ENCODE results near the gene GMDS.

GMDS gene

GRCh38 chr6:2042956-2043648 lies 202.3 kb downstream of the GMDS start:
- Histone ChIP-seq H3K9me3 (ENCODE audit: control insufficient read depth in 2 of 2, low read length in 2 of 2) (no peaks in the 10 kb centered on the region), H3K27ac (ENCODE audit: low read length) (no peak overlapping the region), H3K4me1 (ENCODE audit: control insufficient read depth, insufficient read depth, low read length) (no peaks in the 10 kb centered on the region), H3K36me3 (ENCODE audit: control insufficient read depth in 2 of 2, insufficient read depth in 2 of 2, low read length in 2 of 2) (no peaks in the 10 kb centered on the region), H3K9ac (ENCODE audit: low read length in 2 of 2) (no peak overlapping the region), H3K4me3 (ENCODE audit: low read length in 2 of 2) (no peak overlapping the region), H3K27me3 (ENCODE audit: control insufficient read depth in 1 of 2, insufficient read depth in 2 of 2, low read length in 2 of 2) (no peaks in the 10 kb centered on the region)

DNA sequence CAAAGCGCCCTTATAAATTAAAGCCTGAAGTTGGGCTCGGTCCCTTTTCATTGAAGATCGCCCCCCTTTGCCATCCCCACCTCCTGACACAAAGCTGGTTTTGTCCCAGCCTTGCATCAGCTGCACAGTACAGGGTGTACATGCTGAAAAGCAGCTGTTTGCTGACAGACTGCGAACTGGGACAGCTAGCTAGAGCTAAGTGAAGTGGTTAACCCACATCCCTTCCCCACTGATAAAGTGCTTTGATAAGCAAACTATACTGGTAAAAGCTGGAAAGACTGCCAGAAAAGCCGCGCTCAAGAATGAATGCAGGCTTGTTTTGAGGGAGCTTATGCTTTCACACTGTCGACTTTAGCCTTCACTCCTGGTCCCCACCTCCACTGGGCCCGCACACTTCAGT lies 207.3 kb downstream of the GMDS start:
- Histone ChIP-seq H3K9ac (ENCODE audit: low read length in 2 of 2) (no peak overlapping the region), H3K27me3 (ENCODE audit: control insufficient read depth in 1 of 2, insufficient read depth in 2 of 2, low read length in 2 of 2) (no peaks in the 10 kb centered on the region), H3K4me3 (ENCODE audit: low read length in 2 of 2) (no peak overlapping the region), H3K9me3 (ENCODE audit: control insufficient read depth in 2 of 2, low read length in 2 of 2) (no peaks in the 10 kb centered on the region), H3K27ac (ENCODE audit: low read length) (no peak overlapping the region), H3K4me1 (ENCODE audit: control insufficient read depth, insufficient read depth, low read length) (no peaks in the 10 kb centered on the region), H3K36me3 (ENCODE audit: control insufficient read depth in 2 of 2, insufficient read depth in 2 of 2, low read length in 2 of 2) (no peaks in the 10 kb centered on the region)

DNA sequence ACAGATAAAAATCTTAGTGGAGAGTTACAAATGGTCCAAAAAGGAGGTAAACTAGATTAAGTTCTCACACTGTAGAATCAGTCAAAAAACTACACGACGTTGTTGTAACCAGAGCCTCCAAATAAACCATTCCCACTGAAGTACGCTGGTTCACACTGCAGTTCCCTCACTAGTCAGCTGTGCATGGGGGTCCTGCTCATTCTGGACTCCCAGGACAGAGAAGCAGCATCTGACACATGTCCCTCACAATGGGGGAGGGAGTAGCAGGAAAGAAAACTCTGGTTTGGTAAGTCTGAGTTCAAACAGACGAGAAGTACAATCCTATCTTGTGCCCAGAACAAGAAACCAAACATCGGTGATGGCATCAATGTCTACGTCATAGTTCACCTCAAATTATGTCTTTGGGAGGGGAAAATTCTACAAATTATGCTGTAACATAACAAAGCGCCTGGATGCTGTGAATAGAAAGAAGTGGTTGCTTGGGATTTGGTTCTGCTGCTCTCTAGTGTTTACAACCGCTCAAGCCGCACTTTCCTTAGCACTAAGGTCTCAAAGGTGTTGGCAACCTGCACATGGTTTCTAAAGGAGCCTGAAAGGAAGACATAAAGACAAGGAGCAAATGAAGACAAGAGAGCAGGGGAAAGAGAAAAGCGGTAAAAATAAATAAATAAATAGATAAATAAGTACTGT lies 208.0 kb downstream of the GMDS start:
- H3K27ac ChIP-seq (ENCODE audit: low read length), result no peak overlapping the region
- no peak overlapping the region for H3K9ac ChIP-seq (ENCODE audit: low read length in 2 of 2)
- no peaks in the 10 kb centered on the region for H3K36me3 ChIP-seq (ENCODE audit: control insufficient read depth in 2 of 2, insufficient read depth in 2 of 2, low read length in 2 of 2)
- H3K4me3 ChIP-seq (ENCODE audit: low read length in 2 of 2), result no peak overlapping the region
- no peaks in the 10 kb centered on the region for H3K9me3 ChIP-seq (ENCODE audit: control insufficient read depth in 2 of 2, low read length in 2 of 2)
- no peaks in the 10 kb centered on the region for H3K27me3 ChIP-seq (ENCODE audit: control insufficient read depth in 1 of 2, insufficient read depth in 2 of 2, low read length in 2 of 2)
- H3K4me1 ChIP-seq (ENCODE audit: control insufficient read depth, insufficient read depth, low read length), result no peaks in the 10 kb centered on the region

GRCh38 chr6:2036710-2037023 lies 208.7 kb downstream of the GMDS start:
- H3K4me3 ChIP-seq (ENCODE audit: low read length in 2 of 2), result no peak overlapping the region
- no peak overlapping the region for H3K27ac ChIP-seq (ENCODE audit: low read length)
- H3K9ac ChIP-seq (ENCODE audit: low read length in 2 of 2), result no peak overlapping the region
- H3K36me3 ChIP-seq (ENCODE audit: control insufficient read depth in 2 of 2, insufficient read depth in 2 of 2, low read length in 2 of 2), result no peaks in the 10 kb centered on the region
- no peaks in the 10 kb centered on the region for H3K9me3 ChIP-seq (ENCODE audit: control insufficient read depth in 2 of 2, low read length in 2 of 2)
- no peaks in the 10 kb centered on the region for H3K4me1 ChIP-seq (ENCODE audit: control insufficient read depth, insufficient read depth, low read length)
- no peaks in the 10 kb centered on the region for H3K27me3 ChIP-seq (ENCODE audit: control insufficient read depth in 1 of 2, insufficient read depth in 2 of 2, low read length in 2 of 2)

DNA sequence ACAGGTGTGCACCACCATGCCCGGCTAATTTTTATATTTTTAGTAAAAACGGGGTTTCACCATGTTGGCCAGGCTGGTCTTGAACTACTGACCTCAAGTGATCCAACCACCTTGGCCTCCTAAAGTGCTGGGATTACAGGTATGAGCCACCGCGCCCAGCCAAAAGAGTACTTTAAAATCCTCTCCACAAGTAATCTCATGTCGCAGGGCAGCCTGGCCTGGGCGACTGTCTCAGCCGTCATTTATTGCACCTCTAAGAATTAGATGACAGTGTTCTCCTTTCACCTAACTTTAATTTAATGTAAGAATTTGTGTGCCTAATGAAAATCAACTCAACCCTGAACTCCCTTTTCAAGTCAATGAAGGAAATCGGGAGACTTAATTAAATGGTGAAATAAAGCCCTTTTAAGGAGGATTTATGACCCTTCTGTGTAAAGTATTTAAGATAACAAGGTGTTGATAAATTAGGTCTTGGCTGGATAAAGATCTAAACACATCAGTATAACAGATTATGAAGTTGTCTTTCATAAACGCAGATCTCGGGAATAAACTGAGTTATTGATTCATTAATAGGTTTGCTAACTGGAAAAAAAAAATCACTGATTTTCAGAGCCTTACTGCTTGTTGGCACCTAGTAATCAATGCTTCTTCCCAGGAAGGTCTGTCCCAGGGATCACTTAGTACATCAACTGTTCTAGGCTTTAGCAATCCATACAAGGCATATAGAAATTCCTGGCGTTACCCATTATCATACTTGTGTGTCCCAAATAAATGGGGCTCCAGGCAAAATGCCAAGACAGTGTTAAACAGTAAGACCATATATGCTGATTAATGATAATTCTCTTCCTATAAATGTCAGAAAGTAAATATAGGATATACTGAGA lies 209.3 kb downstream of the GMDS start:
- Histone ChIP-seq H3K27ac (ENCODE audit: low read length) (no peak overlapping the region), H3K27me3 (ENCODE audit: control insufficient read depth in 1 of 2, insufficient read depth in 2 of 2, low read length in 2 of 2) (no peaks in the 10 kb centered on the region), H3K9ac (ENCODE audit: low read length in 2 of 2) (no peak overlapping the region), H3K4me3 (ENCODE audit: low read length in 2 of 2) (no peak overlapping the region), H3K9me3 (ENCODE audit: control insufficient read depth in 2 of 2, low read length in 2 of 2) (no peaks in the 10 kb centered on the region), H3K4me1 (ENCODE audit: control insufficient read depth, insufficient read depth, low read length) (no peaks in the 10 kb centered on the region), H3K36me3 (ENCODE audit: control insufficient read depth in 2 of 2, insufficient read depth in 2 of 2, low read length in 2 of 2) (no peaks in the 10 kb centered on the region)

- Histone ChIP-seq H3K4me3 (ENCODE audit: low read length in 2 of 2) (no peak overlapping the region), H3K27ac (ENCODE audit: low read length) (no peak overlapping the region)
Measured at GRCh38 chr6:2035046-2035445, 210.4 kb downstream of the GMDS start.

GRCh38 chr6:2034256-2034655 lies 211.1 kb downstream of the GMDS start:
- Histone ChIP-seq H3K9me3 (ENCODE audit: control insufficient read depth in 2 of 2, low read length in 2 of 2) (no peaks in the 10 kb centered on the region), H3K4me3 (ENCODE audit: low read length in 2 of 2) (no peak overlapping the region), H3K27ac (ENCODE audit: low read length) (no peak overlapping the region), H3K36me3 (ENCODE audit: control insufficient read depth in 2 of 2, insufficient read depth in 2 of 2, low read length in 2 of 2) (no peaks in the 10 kb centered on the region), H3K27me3 (ENCODE audit: control insufficient read depth in 1 of 2, insufficient read depth in 2 of 2, low read length in 2 of 2) (no peaks in the 10 kb centered on the region), H3K4me1 (ENCODE audit: control insufficient read depth, insufficient read depth, low read length) (no peaks in the 10 kb centered on the region), H3K9ac (ENCODE audit: low read length in 2 of 2) (no peak overlapping the region)

More at GRCh38 chr6:2035046-2035445, 210.4 kb downstream of the GMDS start:
- no peaks in the 10 kb centered on the region for H3K36me3 ChIP-seq (ENCODE audit: control insufficient read depth in 2 of 2, insufficient read depth in 2 of 2, low read length in 2 of 2)
- no peaks in the 10 kb centered on the region for H3K9me3 ChIP-seq (ENCODE audit: control insufficient read depth in 2 of 2, low read length in 2 of 2)
- H3K27me3 ChIP-seq (ENCODE audit: control insufficient read depth in 1 of 2, insufficient read depth in 2 of 2, low read length in 2 of 2), result no peaks in the 10 kb centered on the region
- H3K4me1 ChIP-seq (ENCODE audit: control insufficient read depth, insufficient read depth, low read length), result no peaks in the 10 kb centered on the region
- no peak overlapping the region for H3K9ac ChIP-seq (ENCODE audit: low read length in 2 of 2)

DNA sequence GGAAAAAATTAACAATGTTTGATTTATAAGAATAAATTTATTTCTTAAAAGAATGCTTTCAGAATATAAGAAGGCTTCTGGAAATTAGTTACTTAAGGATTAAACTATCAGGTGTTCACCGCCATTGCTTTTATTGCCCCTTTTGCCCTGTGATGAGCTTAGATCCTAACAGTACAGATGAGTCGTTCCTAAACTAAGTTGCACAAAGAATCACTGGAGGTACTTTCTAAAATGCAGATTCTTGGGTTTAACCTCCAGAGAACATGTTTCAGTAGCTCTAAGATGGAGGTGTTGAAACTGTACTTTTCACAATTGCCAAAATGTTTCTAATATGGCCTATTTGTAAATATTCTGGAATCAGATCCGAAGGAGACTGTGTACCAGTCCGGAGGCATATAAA lies 211.9 kb downstream of the GMDS start:
- no peak overlapping the region for H3K27ac ChIP-seq (ENCODE audit: low read length)
- no peaks in the 10 kb centered on the region for H3K36me3 ChIP-seq (ENCODE audit: control insufficient read depth in 2 of 2, insufficient read depth in 2 of 2, low read length in 2 of 2)
- no peaks in the 10 kb centered on the region for H3K4me1 ChIP-seq (ENCODE audit: control insufficient read depth, insufficient read depth, low read length)
- no peak overlapping the region for H3K4me3 ChIP-seq (ENCODE audit: low read length in 2 of 2)
- H3K9ac ChIP-seq (ENCODE audit: low read length in 2 of 2), result no peak overlapping the region
- no peaks in the 10 kb centered on the region for H3K9me3 ChIP-seq (ENCODE audit: control insufficient read depth in 2 of 2, low read length in 2 of 2)
- H3K27me3 ChIP-seq (ENCODE audit: control insufficient read depth in 1 of 2, insufficient read depth in 2 of 2, low read length in 2 of 2), result no peaks in the 10 kb centered on the region

GRCh38 chr6:2030682-2031244 lies 214.6 kb downstream of the GMDS start:
- H3K9ac ChIP-seq (ENCODE audit: low read length in 2 of 2), result no peak overlapping the region
- H3K27me3 ChIP-seq (ENCODE audit: control insufficient read depth in 1 of 2, insufficient read depth in 2 of 2, low read length in 2 of 2), result no peaks in the 10 kb centered on the region
- no peaks in the 10 kb centered on the region for H3K4me1 ChIP-seq (ENCODE audit: control insufficient read depth, insufficient read depth, low read length)
- H3K27ac ChIP-seq (ENCODE audit: low read length), result no peak overlapping the region
- no peaks in the 10 kb centered on the region for H3K36me3 ChIP-seq (ENCODE audit: control insufficient read depth in 2 of 2, insufficient read depth in 2 of 2, low read length in 2 of 2)
- H3K9me3 ChIP-seq (ENCODE audit: control insufficient read depth in 2 of 2, low read length in 2 of 2), result no peaks in the 10 kb centered on the region
- H3K4me3 ChIP-seq (ENCODE audit: low read length in 2 of 2), result no peak overlapping the region

GRCh38 chr6:2029952-2030351 lies 215.5 kb downstream of the GMDS start:
- no peaks in the 10 kb centered on the region for H3K27me3 ChIP-seq (ENCODE audit: control insufficient read depth in 1 of 2, insufficient read depth in 2 of 2, low read length in 2 of 2)
- H3K27ac ChIP-seq (ENCODE audit: low read length), result no peak overlapping the region
- H3K4me1 ChIP-seq (ENCODE audit: control insufficient read depth, insufficient read depth, low read length), result no peaks in the 10 kb centered on the region
- no peaks in the 10 kb centered on the region for H3K36me3 ChIP-seq (ENCODE audit: control insufficient read depth in 2 of 2, insufficient read depth in 2 of 2, low read length in 2 of 2)
- H3K4me3 ChIP-seq (ENCODE audit: low read length in 2 of 2), result no peak overlapping the region
- no peak overlapping the region for H3K9ac ChIP-seq (ENCODE audit: low read length in 2 of 2)
- no peaks in the 10 kb centered on the region for H3K9me3 ChIP-seq (ENCODE audit: control insufficient read depth in 2 of 2, low read length in 2 of 2)
